Kidney epithelial cell (primary cell): Measurements from ENCODE around the gene ERC2. TPM values are rescaled to one million over a fixed set of nuclear protein-coding genes. Genes with fewer than 3 reads are reported as not detected.

Source experiments
- DNase-seq: peaks from one replicate; pipeline ENCODE4 v3.0.0-alpha.2; 2010; ENCODE audit warnings: low read depth
- H3K27me3 ChIP-seq: 2 replicates; pipeline ENCODE4 v1.6.0; 2011; ENCODE audit warnings: low read length; ENCODE audit not compliant: control insufficient read depth, insufficient read depth
- H3K36me3 ChIP-seq: 2 replicates; pipeline ENCODE4 v1.5.1; 2011; ENCODE audit warnings: low read length; ENCODE audit not compliant: control insufficient read depth, insufficient read depth
- H3K4me3 ChIP-seq: 2 replicates; pipeline ENCODE4 v1.5.1; 2011; ENCODE audit warnings: low read depth, mild to moderate bottlenecking, control low read depth, low read length
- total RNA-seq: library from RNA; depleted of rRNA; stranded (reverse); fragments of >200 nt; gene quantifications from 2 replicates; pipeline ENCODE4 v1.2.3, GENCODE V29; 2015
- TF ChIP-seq, protein P1 (sequence below): IDR thresholded peaks from 2 replicates; pipeline ENCODE4 v1.5.1; 2011; ENCODE audit warnings: mild to moderate bottlenecking, moderate library complexity, low read length, control low read depth, inconsistent platforms; ENCODE audit not compliant: insufficient read depth, poor library complexity, severe bottlenecking

ERC2 gene
- total RNA-seq, 1 donor from 2014 or later = 17.0 TPM

DNA sequence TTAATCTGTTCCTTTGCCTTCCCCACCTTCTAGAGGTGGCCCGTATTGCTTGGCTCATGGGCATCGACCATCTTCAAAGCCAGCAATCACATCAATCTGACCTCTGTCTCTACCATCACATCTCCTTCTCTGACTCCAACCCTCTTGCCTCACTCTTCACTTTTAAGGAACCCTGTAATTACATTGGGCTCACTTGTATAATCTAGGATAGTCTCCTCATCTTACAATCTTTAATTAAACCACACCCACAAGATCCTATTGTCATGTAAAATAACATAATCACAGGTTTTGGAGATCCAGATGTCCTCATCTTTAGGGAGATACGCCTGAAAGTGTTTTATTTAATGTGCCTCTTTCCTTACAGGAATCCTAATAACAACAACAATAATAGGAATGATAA, 234.5 kb downstream of the ERC2 start:
- H3K36me3 ChIP-seq = no peaks in the 10 kb centered on the region
- TF ChIP-seq, protein P1, sequence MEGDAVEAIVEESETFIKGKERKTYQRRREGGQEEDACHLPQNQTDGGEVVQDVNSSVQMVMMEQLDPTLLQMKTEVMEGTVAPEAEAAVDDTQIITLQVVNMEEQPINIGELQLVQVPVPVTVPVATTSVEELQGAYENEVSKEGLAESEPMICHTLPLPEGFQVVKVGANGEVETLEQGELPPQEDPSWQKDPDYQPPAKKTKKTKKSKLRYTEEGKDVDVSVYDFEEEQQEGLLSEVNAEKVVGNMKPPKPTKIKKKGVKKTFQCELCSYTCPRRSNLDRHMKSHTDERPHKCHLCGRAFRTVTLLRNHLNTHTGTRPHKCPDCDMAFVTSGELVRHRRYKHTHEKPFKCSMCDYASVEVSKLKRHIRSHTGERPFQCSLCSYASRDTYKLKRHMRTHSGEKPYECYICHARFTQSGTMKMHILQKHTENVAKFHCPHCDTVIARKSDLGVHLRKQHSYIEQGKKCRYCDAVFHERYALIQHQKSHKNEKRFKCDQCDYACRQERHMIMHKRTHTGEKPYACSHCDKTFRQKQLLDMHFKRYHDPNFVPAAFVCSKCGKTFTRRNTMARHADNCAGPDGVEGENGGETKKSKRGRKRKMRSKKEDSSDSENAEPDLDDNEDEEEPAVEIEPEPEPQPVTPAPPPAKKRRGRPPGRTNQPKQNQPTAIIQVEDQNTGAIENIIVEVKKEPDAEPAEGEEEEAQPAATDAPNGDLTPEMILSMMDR = no peak
- DNase-seq = no peak
- H3K4me3 ChIP-seq = no peak overlapping the region
- no peaks in the 10 kb centered on the region for H3K27me3 ChIP-seq

DNA sequence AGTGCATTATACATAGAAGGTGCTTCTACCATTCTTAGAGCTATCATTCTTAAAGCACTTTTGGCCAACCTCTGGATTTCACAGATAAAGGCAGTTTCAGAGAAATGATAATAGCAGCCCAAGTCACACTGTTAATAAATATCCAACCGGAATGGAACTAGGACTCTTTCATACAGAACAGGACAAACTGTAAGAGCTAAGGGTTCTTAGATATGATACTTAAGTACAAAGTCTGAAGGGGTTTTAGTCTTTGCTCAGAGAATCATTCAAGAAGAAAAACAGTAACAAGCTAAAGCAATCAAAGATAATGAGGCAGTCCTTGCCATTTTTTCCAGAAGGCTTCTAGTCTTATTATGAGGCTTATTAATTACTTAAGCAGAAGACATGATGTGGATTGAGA, 239.0 kb downstream of the ERC2 start:
- Histone ChIP-seq H3K4me3 (no peak overlapping the region), H3K27me3 (no peaks in the 10 kb centered on the region), H3K36me3 (no peaks in the 10 kb centered on the region)
- DNase-seq = no peak
- TF ChIP-seq, protein P1 = no peak

DNA sequence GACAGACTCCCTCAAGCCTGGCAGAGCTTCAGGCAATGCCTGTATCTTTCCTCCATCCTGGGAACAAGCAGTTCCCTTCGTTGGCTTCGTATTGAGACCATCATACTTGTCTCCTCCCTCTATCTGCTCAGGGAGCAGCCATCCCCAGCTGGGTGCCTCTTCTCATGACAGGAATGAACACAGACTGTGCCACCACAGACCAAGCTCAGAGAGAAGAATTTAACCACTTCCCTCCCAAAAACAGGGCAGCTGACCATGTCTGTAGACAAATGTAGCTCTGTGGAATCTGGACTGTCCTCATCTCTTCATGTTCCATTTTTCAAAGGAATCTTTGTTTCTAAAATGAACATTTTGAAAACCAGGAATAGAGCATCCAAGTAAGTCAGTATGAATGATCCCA, 245.4 kb downstream of the ERC2 start:
- no peak for DNase-seq
- Histone ChIP-seq H3K27me3 (no peaks in the 10 kb centered on the region), H3K4me3 (no peak overlapping the region), H3K36me3 (no peaks in the 10 kb centered on the region)
- TF ChIP-seq, protein P1 = no peak

DNA sequence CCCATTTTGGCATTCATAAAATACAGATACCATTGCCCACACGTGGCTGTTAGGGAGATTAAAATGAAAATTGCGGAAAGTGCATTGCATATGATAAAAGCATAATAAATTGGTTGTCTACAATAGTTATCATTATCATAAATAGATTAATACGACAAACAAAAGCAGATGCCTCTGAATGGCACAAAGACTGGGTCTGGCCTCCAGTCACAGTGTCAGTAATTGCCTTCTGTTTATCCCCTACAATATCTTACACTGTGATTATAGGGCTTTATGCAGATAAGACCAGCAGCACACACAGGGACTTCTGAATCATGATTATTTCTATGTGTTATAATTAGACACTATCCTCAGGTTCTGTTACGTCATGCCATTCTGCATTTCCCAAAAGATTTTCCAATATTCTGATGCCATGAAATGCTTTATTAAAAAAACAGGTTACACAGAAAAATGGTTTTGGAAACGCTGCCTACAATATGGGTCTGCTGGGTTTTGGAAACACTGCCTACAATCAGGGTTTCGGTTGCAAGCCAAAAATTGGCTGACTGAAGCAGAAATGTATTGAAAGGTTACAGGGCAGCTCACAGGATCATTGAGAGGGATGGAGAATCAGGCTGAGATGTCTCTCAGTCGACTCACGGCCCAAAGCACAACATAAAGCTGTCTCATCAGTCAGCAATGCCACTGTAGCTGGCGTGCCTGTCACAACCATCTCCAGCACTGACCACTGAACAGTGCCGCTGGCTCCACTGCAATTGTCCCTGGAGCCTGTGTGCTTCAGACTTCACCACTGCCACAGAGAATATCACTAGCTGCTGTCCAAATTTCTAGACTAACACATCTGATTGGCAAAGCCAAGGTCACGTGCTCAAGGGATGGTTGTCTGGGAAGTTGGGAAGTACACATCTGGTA, 248.1 kb downstream of the ERC2 start:
- no peak for DNase-seq
- no peaks in the 10 kb centered on the region for H3K36me3 ChIP-seq
- H3K4me3 ChIP-seq = no peak overlapping the region
- no peaks in the 10 kb centered on the region for H3K27me3 ChIP-seq
- TF ChIP-seq, protein P1 = no peak

DNA sequence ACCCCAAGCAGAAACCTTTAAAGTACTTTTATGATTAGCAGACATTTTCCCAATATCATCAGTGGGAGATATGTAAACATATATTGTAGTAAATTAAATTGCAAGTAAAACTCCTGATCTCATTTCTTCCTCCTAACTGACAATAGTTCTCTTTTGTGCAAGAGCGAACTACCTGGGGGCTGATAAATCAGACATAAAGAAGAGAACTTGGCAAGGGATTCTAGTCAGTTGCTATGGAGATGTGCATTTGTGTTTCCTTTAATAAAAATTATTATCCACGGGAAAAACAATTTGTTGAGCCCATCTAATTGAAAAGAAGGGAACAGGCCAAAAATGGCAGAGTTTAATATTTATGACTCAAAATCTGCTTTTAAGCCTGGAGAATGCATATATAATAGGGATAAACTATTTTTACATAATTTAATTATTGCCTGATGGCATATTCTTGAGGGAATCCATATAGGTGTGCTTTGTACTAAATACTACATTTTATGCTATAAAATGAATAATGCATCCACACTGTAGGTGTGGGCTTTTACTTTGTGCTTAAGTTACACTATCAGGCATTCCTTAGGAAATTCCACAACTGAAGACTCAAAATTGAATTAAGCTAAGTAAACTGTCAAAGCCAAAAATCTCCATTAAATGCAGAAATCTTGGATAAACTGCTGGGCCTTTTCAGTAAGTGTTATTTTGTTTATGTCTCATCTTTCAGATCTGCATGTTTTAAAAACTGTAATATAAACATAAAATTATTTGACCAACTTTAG, 258.1 kb downstream of the ERC2 start:
- no peak overlapping the region for H3K4me3 ChIP-seq
- no peak for DNase-seq

More for the DNA sequence above, 258.1 kb downstream of the ERC2 start:
- TF ChIP-seq, protein P1 = no peak
- H3K36me3 ChIP-seq = no peaks in the 10 kb centered on the region
- H3K27me3 ChIP-seq = no peaks in the 10 kb centered on the region
